ENCODE measurements around the gene DNER. TPM values are rescaled to one million over a fixed set of nuclear protein-coding genes. Genes with fewer than 3 reads are reported as not detected.

DNER gene
- polyA plus RNA-seq, 2 of the 4 experiments (the other 2 are of a cell fraction) = 0.34 to 4.2 TPM

DNA sequence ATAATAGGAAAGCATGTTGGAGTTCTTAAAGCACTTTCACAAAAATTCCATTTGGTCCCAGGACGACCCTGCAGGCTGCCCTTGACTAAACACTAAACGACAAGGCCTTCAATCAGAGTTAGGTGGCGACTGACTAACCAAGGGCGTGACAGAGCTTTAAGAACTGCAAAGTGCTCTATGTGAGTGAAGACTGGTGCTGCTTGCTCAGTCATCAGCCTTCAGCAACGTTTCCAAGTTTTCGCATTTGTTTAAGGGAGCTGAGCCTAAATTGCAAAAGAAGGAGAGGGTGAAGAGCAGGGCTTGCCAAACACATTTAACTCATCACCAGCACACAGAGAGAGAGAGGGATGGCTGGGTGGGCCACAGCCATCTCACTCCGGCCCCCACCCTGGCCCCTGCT lies 238.6 kb downstream of the DNER start (continued):
- TF ChIP-seq REST (IDR thresholded peaks at IDR 0.05) (no peak), PBX3 (IDR thresholded peaks at IDR 0.05) (no peak)

- ATAC-seq = no peak
Measured at GRCh38 chr2:229474125-229474524, 240.2 kb downstream of the DNER start.

More at GRCh38 chr2:229474125-229474524, 240.2 kb downstream of the DNER start:
- DNase-seq (ENCODE audit: low read depth in 1 of 2, low spot score in 1 of 2) (no peak), FAIRE-seq (no peak)
- no peak overlapping the region for H3K4me3 ChIP-seq
- H3K9me3 ChIP-seq = no peaks in the 10 kb centered on the region
- H3K27ac ChIP-seq = no peak overlapping the region
- TF ChIP-seq REST (IDR thresholded peaks at IDR 0.05) = no peak
- no peak for TF ChIP-seq RAD21 (conservative IDR thresholded peaks at IDR 0.05 in 1 of 2, IDR thresholded peaks at IDR 0.05 in 1 of 2)
- no peak for TF ChIP-seq FOSB (CRISPR knock-in tag; IDR thresholded peaks at IDR 0.05)
- TF ChIP-seq PBX3 (IDR thresholded peaks at IDR 0.05) = no peak
- no peak for TF ChIP-seq ESRRA (IDR thresholded peaks at IDR 0.05; ENCODE audit: borderline replicate concordance, low read length)
- no peak for TF ChIP-seq HOXB13 (CRISPR knock-in tag; IDR thresholded peaks at IDR 0.05; ENCODE audit: low read depth)
- TF ChIP-seq E2F6 (IDR thresholded peaks at IDR 0.05; ENCODE audit: borderline replicate concordance, low read depth) = no peak
- no peak for TF ChIP-seq HOXA7 (CRISPR knock-in tag; IDR thresholded peaks at IDR 0.05)
- no peak for TF ChIP-seq MYC (IDR thresholded peaks at IDR 0.05; ENCODE audit: borderline replicate concordance, low read length)
- no peak for TF ChIP-seq POLR2AphosphoS2 (conservative IDR thresholded peaks at IDR 0.05; ENCODE audit: low read length)
- TF ChIP-seq NR3C1 (IDR thresholded peaks at IDR 0.05) = no peak
- TF ChIP-seq CHD4 (IDR thresholded peaks at IDR 0.05; ENCODE audit: borderline replicate concordance) = no peak
- TF ChIP-seq, protein P1, sequence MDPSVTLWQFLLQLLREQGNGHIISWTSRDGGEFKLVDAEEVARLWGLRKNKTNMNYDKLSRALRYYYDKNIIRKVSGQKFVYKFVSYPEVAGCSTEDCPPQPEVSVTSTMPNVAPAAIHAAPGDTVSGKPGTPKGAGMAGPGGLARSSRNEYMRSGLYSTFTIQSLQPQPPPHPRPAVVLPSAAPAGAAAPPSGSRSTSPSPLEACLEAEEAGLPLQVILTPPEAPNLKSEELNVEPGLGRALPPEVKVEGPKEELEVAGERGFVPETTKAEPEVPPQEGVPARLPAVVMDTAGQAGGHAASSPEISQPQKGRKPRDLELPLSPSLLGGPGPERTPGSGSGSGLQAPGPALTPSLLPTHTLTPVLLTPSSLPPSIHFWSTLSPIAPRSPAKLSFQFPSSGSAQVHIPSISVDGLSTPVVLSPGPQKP (IDR thresholded peaks at IDR 0.05; ENCODE audit: low read depth, low read length) = no peak
- no peak overlapping the region for H3K4me2 ChIP-seq
- CTCF ChIA-PET = no interaction called here
- H3K4me1 ChIP-seq = peaks cover 8% of the 10 kb centered on the region; the same call in 2 of the 3 replicates
- POLR2A ChIA-PET = no interaction called here
- 65% methylated on average over 4 of the region's 4 CpGs for WGBS (ENCODE audit: missing lambda C conversion rate)
